Measurements from ENCODE around the gene GFY.
"Not testable (repeated sequence)": the region's sequence is repeated elsewhere in the genome, so short reads cannot be mapped to it uniquely, and the experiment has no call there.

GFY gene

DNA sequence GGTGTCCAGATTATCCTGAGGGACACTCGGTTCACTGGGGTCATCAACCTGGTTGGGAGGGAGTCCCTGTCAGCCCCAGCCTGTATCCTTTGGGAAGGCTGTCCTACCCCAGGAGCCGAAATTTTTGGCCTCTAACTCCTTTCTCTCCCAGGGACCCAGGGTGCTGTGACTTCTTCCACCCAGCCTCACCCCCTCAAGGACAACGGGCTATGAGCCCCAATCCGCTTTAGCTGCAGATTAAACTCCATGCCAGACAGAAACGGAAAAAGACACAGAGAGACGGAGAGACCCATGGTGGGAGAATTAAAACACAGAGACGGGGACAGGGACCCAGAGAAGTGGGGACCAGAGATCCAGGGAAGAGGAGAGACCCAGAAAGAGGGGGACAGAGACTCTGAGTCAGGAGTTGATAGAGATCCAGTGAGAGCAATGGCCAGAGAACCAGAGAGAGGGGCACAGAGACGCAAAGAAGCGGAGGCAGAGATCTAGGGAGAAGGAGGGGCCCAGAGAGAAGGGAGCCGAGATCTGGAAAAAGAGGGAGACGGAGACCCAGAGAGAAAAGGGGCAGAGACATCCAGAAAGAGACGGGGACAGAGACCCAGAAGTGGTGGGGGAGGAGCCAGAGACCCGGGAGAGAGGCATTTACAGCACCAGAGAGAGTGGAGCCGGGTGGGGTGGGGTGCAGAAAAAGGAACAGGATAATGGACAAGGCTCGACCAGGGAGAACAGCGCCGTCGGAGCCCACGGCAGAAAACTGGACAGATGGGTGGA lies 15.4 kb downstream of the GFY start:
- no peak overlapping the region for H3K4me3 ChIP-seq (ENCODE audit: low read depth, low read length)
- TF ChIP-seq, protein P1, sequence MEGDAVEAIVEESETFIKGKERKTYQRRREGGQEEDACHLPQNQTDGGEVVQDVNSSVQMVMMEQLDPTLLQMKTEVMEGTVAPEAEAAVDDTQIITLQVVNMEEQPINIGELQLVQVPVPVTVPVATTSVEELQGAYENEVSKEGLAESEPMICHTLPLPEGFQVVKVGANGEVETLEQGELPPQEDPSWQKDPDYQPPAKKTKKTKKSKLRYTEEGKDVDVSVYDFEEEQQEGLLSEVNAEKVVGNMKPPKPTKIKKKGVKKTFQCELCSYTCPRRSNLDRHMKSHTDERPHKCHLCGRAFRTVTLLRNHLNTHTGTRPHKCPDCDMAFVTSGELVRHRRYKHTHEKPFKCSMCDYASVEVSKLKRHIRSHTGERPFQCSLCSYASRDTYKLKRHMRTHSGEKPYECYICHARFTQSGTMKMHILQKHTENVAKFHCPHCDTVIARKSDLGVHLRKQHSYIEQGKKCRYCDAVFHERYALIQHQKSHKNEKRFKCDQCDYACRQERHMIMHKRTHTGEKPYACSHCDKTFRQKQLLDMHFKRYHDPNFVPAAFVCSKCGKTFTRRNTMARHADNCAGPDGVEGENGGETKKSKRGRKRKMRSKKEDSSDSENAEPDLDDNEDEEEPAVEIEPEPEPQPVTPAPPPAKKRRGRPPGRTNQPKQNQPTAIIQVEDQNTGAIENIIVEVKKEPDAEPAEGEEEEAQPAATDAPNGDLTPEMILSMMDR (IDR thresholded peaks at IDR 0.05; ENCODE audit: borderline replicate concordance, insufficient read depth, low read depth, low read length): no peak

DNA sequence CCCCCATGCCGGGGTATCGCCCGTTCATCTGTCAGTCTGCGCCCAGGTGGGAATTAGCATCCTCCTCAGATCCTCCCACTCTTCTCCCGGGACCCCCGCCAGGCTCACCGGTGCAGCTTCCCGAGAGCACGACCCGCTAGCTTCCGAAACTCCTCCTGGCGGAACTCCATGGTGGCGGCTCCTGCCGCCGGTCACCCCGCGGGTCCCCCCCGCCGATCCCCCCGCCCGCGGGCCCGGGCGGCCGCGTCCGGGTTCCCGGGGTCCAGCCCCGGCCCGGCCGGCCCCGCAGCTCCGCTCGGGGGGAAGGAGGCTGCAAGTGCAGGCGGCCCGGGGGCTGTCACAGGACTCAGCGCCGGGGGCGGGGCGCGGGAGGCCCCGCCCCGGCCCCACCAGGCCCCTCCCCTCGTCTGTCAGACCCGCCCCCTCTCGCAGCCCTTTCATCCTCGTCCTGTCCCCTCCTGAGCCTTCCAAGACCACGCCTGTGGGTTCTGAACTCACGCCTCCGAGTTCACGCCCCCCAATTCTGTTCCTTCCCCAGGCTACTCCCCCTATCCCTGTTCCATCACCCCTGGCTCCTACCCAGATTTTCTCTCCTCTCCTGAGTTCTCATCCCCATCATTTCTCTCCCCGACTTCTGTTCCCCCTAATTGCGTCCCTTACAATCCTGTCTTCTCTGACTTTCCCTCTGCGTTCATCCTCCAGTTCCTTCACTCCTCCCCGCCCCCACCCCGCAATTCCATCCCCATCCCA lies 16.2 kb downstream of the GFY start, which contains the start of gene SLC17A7:
TSS of gene SLC17A7 (minus strand) at position 318 of the 750 bp plus-strand sequence. CDS start at position 170, 148 bp downstream.
- TF ChIP-seq, protein P1 (IDR thresholded peaks at IDR 0.05; ENCODE audit: borderline replicate concordance, insufficient read depth, low read depth, low read length): no peak
- no peak within 1 kb of the TSS for H3K4me3 ChIP-seq (ENCODE audit: low read depth, low read length)

DNA sequence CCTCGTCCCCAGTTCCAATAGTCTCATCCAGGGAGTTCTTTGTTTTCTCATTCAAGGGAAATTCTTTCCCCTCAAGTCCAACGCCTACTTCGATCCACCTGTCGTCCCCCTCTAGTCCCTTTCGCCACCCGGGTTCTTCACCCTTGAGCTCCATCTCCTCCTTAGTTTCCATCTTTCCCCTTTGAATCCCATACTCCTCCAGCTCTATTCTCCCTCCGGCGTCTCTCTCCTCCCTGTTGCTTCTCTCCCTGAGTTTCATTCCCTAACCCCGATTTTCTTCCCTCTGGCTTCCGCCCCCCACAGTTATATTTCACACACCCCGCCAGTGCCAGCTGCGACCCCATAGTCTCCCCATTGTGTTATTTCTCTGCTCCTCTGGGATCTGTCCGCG lies 16.8 kb downstream of the GFY start:
- H3K4me3 ChIP-seq (ENCODE audit: low read depth, low read length): no peak overlapping the region
- TF ChIP-seq, protein P1 (IDR thresholded peaks at IDR 0.05; ENCODE audit: borderline replicate concordance, insufficient read depth, low read depth, low read length): no peak

GRCh38 chr19:49442354-49442753 lies 17.2 kb downstream of the GFY start:
- H3K4me3 ChIP-seq (ENCODE audit: low read depth, low read length): no peak overlapping the region

GRCh38 chr19:49442771-49443365 lies 17.7 kb downstream of the GFY start:
- H3K4me3 ChIP-seq (ENCODE audit: low read depth, low read length): peak overlapping the region; percentile 52
- TF ChIP-seq, protein P1 (IDR thresholded peaks at IDR 0.05; ENCODE audit: borderline replicate concordance, insufficient read depth, low read depth, low read length): no peak

More at GRCh38 chr19:49442354-49442753, 17.2 kb downstream of the GFY start:
- TF ChIP-seq, protein P1 (IDR thresholded peaks at IDR 0.05; ENCODE audit: borderline replicate concordance, insufficient read depth, low read depth, low read length): no peak

GRCh38 chr19:49443366-49444099 lies 18.3 kb downstream of the GFY start:
- TF ChIP-seq, protein P1 (IDR thresholded peaks at IDR 0.05; ENCODE audit: borderline replicate concordance, insufficient read depth, low read depth, low read length): peak; percentile 98
- H3K4me3 ChIP-seq (ENCODE audit: low read depth, low read length): peak overlapping the region; percentile 52

DNA sequence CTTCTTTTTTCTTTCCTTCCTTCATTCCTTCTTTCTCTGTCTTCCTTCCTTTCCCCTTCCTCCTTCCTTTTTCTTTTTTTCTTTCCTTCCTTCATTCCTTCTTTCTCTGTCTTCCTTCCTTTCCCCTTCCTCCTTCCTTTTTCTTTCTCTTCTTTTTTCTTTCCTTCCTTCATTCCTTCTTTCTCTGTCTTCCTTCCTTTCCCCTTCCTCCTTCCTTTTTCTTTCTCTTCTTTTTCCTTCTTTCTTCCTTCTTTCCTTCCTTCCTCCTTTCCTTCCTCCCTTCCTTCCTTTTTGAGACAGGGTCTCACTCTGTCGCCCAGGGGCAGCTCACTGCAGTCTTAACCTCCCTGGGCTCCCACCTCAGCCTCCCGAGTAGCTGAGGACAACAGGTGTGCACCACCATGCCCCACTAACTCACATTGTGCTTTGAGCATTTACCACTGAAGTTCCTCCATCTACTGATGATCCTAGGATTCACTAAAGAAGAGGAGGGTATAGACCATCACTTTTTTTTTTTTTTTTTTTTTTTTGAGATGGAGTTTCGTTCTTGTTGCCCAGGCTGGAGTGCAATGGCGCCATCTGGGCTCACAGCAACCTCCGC lies 19.0 kb downstream of the GFY start:
- not testable (repeated sequence) for H3K4me3 ChIP-seq (ENCODE audit: low read depth, low read length)

Measured in GM12875 (cell line).